ENCODE measurements around the gene PTGFRN. TPM values are rescaled to one million over a fixed set of nuclear protein-coding genes. Genes with fewer than 3 reads are reported as not detected.

PTGFRN gene
- total RNA-seq, 8 experiments from 2014 or later = 30.3 to 246 (median 88.4) TPM

DNA sequence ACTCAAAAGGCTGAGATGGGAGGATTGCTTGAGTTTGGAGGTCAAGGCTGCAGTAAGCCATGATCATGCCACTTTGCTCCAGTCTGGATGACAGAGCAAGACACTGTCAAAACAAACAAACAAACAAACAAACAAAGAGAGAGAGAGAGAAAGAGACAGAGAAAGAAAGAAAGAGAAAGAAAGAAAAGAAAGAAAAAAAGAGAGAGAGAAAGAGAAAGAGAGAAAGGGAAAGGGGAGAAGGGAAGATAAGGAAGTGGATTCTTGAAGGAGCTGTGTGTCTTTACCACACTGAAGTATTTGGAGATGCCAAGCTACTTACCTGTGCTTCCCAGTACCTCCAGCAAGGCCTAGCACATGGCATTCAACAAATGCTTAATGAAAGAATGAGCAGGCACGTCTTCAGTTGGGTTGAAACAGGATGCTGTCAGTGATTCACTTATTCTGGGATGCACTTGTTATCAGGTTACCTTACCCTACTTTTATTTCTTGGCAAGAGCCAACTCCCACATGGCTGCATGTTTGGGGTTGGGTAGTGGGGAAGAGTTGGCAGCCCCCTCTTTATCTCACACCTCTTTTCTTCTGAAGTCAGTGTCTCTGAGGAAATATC lies 120.7 kb downstream of the PTGFRN start:
- 67 to 100% (median 77%) methylated on average over 1 of the region's 1 CpG; no CpG with 5 or more reads in 2 of the 10 experiments for WGBS, 10 experiments
- no peak for ATAC-seq (replicated peaks in 6 of 8)

DNA sequence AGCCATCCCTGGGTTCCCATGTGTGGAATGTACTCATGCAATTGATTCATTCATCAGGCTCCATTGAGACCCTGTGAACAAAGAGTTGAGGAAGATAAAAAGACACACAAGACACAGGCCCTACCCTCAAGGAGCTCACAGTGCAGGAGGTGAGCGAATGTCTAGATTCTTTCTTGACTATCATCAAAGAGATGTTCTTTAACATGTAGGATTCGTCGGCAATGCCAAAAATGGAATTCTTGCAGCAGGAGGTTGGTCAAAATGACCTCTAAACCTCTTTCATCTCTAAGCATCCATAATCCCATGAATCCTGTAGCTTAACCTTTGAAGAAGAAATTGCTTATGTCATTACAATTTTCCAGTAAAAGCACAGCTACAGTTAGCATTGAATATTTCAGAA lies 122.5 kb downstream of the PTGFRN start:
- ATAC-seq (replicated peaks in 6 of 8) = peak in 1 of 8 experiments; percentile 24
- no peak overlapping the region for H3K4me3 ChIP-seq
- peaks cover 15 to 25% of the 10 kb centered on the region in 2 donors for H3K4me1 ChIP-seq (replicated peaks in 1 of 2)
- in situ Hi-C loops (cut with MboI; ENCODE audit: low pct_unique_long_range_greater_than_20kb in 2 of 9, low sequenced_read_pairs in 9 of 9, unreplicated experiment in 9 of 9) = loop anchor here in 3 of 9 experiments (25.0 kb wide), 2 partner anchors 295 to 445 kb away; no protein-coding TSS in a partner anchor
- 20 to 100% (median 95%) methylated on average over 1 to 3 of the region's 3 CpGs; no CpG with 5 or more reads in 2 of the 10 experiments for WGBS, 10 experiments
- H3K27ac ChIP-seq = no peak overlapping the region

More for the DNA sequence above, 120.7 kb downstream of the PTGFRN start:
- H3K4me3 ChIP-seq = no peak overlapping the region
- peaks cover 15 to 17% of the 10 kb centered on the region in 2 donors for H3K4me1 ChIP-seq (replicated peaks in 1 of 2)
- in situ Hi-C loops (cut with MboI; ENCODE audit: low pct_unique_long_range_greater_than_20kb in 2 of 9, low sequenced_read_pairs in 9 of 9, unreplicated experiment in 9 of 9) = loop anchor here in 3 of 9 experiments (25.0 kb wide), 2 partner anchors 293 to 443 kb away; no protein-coding TSS in a partner anchor
- no peak overlapping the region for H3K27ac ChIP-seq

DNA sequence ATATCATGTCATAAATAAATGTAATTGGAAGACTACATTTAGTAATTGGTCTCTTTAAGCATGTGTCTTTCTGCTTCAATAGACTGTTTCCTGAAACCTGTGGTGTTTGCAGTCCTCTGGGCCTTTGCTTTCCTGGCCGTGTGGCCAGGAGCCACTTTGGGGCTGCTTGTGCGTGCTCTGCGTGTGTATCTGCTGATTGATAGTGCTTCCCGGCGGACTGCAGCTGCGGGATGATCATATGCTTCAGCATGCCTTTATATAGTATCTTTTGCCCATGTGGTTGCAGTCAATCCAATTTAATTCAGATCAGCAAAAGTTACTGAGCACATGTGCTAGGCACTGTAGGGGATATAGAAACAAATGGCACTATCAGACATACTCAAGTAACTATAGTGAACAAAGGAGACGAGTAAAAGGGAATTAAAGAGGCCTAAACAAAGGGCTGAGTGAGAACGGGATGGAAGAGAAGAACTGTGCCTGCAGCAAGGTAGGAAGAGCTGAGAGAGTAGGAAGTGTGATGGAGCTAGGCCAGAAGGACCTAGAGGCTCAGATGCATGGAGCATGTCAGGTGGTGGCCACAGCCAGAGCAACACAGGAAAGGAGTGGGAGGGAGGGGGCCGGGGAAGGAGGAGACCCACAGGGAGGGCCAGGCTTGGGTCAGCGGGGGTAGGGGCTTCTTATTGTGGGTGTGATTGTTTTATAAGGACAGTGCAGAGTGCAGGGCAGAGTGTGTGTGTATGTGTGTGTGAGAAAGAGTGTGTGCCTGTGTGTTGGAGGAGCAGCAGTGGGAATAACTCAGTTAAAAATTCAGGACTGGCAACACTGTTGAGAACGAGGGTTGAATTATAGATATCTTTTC lies 123.2 kb downstream of the PTGFRN start:
- no peak overlapping the region for H3K27ac ChIP-seq
- WGBS, 10 experiments = 41 to 87% (median 52%) methylated on average over 4 to 9 of the region's 11 CpGs; no CpG with 5 or more reads in 1 of the 10 experiments

DNA sequence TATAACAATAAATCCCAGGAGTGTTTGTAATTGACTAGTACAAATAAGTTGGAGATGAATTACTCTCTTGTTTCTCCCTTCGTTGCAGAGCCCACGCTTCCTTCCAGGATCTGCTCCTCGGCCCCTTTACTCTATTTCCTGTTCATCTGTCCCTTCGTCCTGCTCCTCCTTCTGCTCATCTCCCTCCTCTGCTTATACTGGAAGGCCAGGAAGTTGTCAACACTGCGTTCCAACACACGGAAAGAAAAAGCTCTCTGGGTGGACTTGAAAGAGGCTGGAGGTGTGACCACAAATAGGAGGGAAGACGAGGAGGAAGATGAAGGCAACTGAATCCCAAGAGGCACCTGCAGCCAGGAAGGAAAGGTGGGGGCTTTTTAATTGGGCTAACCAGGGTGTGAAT lies 124.1 kb downstream of the PTGFRN start:
- ATAC-seq (replicated peaks in 6 of 8) = no peak
- Histone ChIP-seq H3K4me3 (no peak overlapping the region), H3K27ac (no peak overlapping the region), H3K4me1 (replicated peaks in 1 of 2) (peaks cover 15 to 25% of the 10 kb centered on the region in 2 donors)
- in situ Hi-C loops (cut with MboI; ENCODE audit: low pct_unique_long_range_greater_than_20kb in 2 of 9, low sequenced_read_pairs in 9 of 9, unreplicated experiment in 9 of 9) = loop anchor here in 3 of 9 experiments (25.0 kb wide), 2 partner anchors 296 to 446 kb away; no protein-coding TSS in a partner anchor
- WGBS, 10 experiments = 50 to 100% (median 92%) methylated on average over 1 to 7 of the region's 7 CpGs; no CpG with 5 or more reads in 2 of the 10 experiments

More for the DNA sequence above, 123.2 kb downstream of the PTGFRN start:
- peak in 5 of 8 experiments; percentile 87 to 93 (median 91) for ATAC-seq (replicated peaks in 6 of 8)
- Histone ChIP-seq H3K4me1 (replicated peaks in 1 of 2) (peaks cover 15 to 25% of the 10 kb centered on the region in 2 donors), H3K4me3 (no peak overlapping the region)
- in situ Hi-C loops (cut with MboI; ENCODE audit: low pct_unique_long_range_greater_than_20kb in 2 of 9, low sequenced_read_pairs in 9 of 9, unreplicated experiment in 9 of 9) = loop anchor here in 3 of 9 experiments (25.0 kb wide), 2 partner anchors 296 to 446 kb away; no protein-coding TSS in a partner anchor

DNA sequence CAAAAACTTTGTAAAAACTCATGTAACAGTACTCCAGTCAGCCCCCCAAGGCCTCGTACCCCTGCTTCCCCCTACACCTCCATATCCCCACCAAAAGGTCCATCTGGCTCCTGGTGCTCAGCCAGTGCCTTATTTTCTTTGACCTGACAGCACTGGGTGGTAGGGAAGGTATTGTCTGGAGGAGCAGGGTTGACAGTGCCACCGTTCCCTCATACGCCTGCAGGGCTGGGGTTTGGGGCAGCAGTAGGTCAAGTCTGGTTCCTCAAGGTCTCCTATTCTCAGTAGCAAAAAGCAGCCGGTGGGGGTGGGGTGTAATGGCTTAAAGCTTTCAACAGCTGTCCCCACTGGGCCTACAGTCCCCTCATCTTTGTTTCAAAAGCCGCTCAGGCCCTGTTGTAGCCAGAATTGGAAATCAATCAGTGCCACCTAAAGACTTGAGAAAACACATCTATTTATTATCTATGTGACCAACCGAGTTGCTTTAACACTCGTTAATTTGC lies 125.1 kb downstream of the PTGFRN start:
- Histone ChIP-seq H3K27ac (no peak overlapping the region), H3K4me3 (no peak overlapping the region), H3K4me1 (replicated peaks in 1 of 2) (peaks cover 15 to 25% of the 10 kb centered on the region in 2 donors)
- ATAC-seq (replicated peaks in 6 of 8) = no peak
- in situ Hi-C loops (cut with MboI; ENCODE audit: low pct_unique_long_range_greater_than_20kb in 2 of 9, low sequenced_read_pairs in 9 of 9, unreplicated experiment in 9 of 9) = loop anchor here in 3 of 9 experiments (25.0 kb wide), 2 partner anchors 298 to 448 kb away; no protein-coding TSS in a partner anchor
- WGBS, 10 experiments = 33 to 90% (median 63%) methylated on average over 1 to 7 of the region's 7 CpGs

DNA sequence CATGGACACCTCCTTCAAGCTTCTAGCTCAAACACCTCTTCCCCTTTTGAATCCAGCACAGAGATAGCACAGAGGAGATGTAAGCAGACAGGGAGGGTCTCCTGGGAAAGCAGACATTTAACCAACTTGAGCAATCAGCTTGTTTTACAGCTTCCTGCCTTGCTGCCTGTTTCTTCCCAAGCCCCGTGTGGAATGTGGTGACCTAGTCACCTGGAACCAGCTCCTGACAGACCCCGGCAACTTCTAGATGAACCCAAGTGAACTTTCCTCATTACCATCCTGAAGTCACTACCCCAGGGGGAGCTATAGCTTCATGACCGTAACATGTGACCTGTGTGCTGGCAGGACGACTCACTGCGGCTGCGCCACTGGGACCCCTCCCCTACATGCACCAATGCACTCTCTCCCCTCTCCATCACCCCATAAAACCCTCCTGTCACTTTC lies 126.3 kb downstream of the PTGFRN start:
- Histone ChIP-seq H3K4me1 (replicated peaks in 1 of 2) (peaks cover 15 to 25% of the 10 kb centered on the region in 2 donors), H3K27ac (no peak overlapping the region), H3K4me3 (no peak overlapping the region)
- 37 to 100% (median 56%) methylated on average over 1 to 6 of the region's 6 CpGs; no CpG with 5 or more reads in 5 of the 10 experiments for WGBS, 10 experiments
- in situ Hi-C loops (cut with MboI; ENCODE audit: low pct_unique_long_range_greater_than_20kb in 2 of 9, low sequenced_read_pairs in 9 of 9, unreplicated experiment in 9 of 9) = loop anchor here in 3 of 9 experiments (25.0 kb wide), 2 partner anchors 299 to 449 kb away; no protein-coding TSS in a partner anchor
- peak in 5 of 8 experiments; percentile 7 to 77 (median 76) for ATAC-seq (replicated peaks in 6 of 8)

DNA sequence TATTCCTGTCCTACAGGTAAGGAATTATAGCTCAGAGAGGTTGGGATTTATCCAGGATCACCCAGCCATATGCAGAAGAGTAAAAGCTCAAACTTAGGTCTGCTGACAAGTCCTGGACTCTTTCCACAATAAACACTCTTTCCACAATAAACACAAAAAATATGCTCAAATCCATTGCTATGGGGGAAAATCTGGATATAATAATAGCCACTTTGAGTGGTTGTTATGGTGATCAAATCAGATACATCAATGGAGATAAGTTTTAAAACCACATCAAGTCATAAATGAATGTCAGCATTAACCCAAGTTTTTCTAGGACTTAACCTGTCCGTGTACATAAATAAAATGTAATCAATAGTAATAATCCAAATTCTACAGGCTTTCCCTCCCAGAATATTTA lies 128.1 kb downstream of the PTGFRN start:
- 0 to 89% (median 79%) methylated on average over 1 of the region's 1 CpG; no CpG with 5 or more reads in 1 of the 10 experiments for WGBS, 10 experiments
- in situ Hi-C loops (cut with MboI; ENCODE audit: low pct_unique_long_range_greater_than_20kb in 2 of 9, low sequenced_read_pairs in 9 of 9, unreplicated experiment in 9 of 9) = loop anchor here in 3 of 9 experiments (25.0 kb wide), 2 partner anchors 301 to 451 kb away; no protein-coding TSS in a partner anchor
- Histone ChIP-seq H3K27ac (no peak overlapping the region), H3K4me1 (replicated peaks in 1 of 2) (peaks cover 8 to 18% of the 10 kb centered on the region in 2 donors), H3K4me3 (no peak overlapping the region)
- no peak for ATAC-seq (replicated peaks in 6 of 8)

DNA sequence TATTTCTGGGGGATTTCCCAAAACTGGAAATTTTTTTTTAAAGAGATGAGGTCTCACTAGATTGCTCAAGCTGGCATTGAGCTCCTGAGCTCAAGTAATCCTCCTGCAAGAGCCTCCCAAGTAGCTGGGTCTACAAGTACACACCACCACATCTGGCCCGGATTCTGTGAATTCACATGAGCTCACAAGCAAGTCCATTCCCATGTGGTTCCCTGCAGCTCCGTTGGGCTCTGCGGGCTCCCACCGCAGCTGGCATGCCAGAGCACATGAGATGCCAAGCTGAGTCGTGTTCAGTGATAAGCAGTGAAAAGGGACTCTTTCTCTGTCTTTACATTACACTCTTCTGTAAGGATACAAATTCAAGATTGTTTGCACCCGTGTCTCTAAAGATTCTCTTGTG lies 128.5 kb downstream of the PTGFRN start:
- in situ Hi-C loops (cut with MboI; ENCODE audit: low pct_unique_long_range_greater_than_20kb in 2 of 9, low sequenced_read_pairs in 9 of 9, unreplicated experiment in 9 of 9) = loop anchor here in 3 of 9 experiments (25.0 kb wide), 2 partner anchors 301 to 451 kb away; no protein-coding TSS in a partner anchor
- no peak for ATAC-seq (replicated peaks in 6 of 8)

More for the DNA sequence above, 128.5 kb downstream of the PTGFRN start:
- Histone ChIP-seq H3K27ac (no peak overlapping the region), H3K4me3 (no peak overlapping the region), H3K4me1 (replicated peaks in 1 of 2) (peaks cover 4 to 14% of the 10 kb centered on the region in 2 donors)
- 89 to 100% (median 91%) methylated on average over 1 to 6 of the region's 6 CpGs; no CpG with 5 or more reads in 4 of the 10 experiments for WGBS, 10 experiments

Other genes starting within 250 kb of the PTGFRN start
- 10 to 100 TPM in 6 of 8 experiments, 1 to 10 TPM in 2; 4.3 to 57.7 (median 32.6) TPM for gene IGSF3, start 242.2 kb upstream of the PTGFRN start, total RNA-seq
- gene CD2, start 155.5 kb upstream of the PTGFRN start, total RNA-seq = under 1 TPM in 4 of 8 experiments, not detected in 4; 0.13 to 0.66 (median 0.42) TPM
- 1 to 10 TPM in 6 of 8 experiments, under 1 TPM in 2; 0.27 to 4.8 (median 1.9) TPM for gene CD101, start 91.8 kb downstream of the PTGFRN start, total RNA-seq
- gene TTF2, start 150.4 kb downstream of the PTGFRN start, total RNA-seq = 10 to 100 TPM in 4 of 8 experiments, 1 to 10 TPM in 4; 5.4 to 48.7 (median 10.6) TPM
- gene TRIM45, start 211.8 kb downstream of the PTGFRN start, total RNA-seq = 10 to 100 TPM in 3 of 8 experiments, 1 to 10 TPM in 5; 1.2 to 14.5 (median 7.4) TPM

Data from motor neuron (in vitro differentiated cells).